ENCODE measurements around the gene IGFLR1. TPM values are rescaled to one million over a fixed set of nuclear protein-coding genes. Genes with fewer than 3 reads are reported as not detected.

Gene IGFLR1
- total RNA-seq, 1 donor from 2014 or later = not detected

DNA sequence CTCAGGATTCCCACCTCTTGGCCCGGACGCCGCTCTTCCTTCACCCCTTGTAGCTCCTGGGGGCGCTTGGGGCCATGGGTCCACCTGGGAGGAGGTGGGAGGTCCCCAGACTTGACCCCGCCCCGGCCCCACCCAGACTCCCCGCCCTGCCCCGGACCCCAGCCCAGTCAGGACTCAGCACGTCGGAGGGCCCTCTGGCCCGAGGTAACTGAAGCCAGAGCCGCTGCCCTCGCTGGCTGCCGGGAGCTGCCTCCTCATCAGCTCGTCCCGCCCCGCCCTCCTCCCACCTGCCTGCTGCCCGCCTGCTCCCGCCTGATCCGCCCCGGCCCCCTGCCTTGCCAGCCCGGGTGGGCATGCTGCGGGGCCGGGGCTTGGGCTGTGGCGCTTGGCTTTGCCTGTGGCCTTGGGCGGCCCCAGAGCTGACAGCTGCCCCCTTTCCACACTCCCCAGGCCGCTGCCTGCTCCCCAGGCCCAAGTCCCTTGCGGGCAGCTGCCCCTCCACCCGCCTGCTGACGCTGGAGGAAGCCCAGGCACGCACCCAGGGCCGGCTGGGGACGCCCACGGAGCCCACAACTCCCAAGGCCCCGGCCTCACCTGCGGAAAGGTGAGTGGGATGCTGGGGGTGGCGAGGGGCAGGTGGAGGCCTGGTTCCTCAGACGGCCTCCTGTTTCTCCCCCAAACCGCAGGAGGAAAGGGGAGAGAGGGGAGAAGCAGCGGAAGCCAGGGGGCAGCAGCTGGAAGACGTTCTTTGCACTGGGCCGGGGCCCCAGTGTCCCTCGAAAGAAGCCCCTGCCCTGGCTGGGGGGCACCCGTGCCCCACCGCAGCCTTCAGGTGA lies 42.5 kb upstream of the IGFLR1 start:
- no peaks in the 10 kb centered on the region for H3K9me3 ChIP-seq
- H3K4me3 ChIP-seq = no peak overlapping the region
- intact Hi-C loops (cut with DNase I) = no loop called here
- no peak for DNase-seq (ENCODE audit: low spot score in 2 of 2)
- no peaks in the 10 kb centered on the region for H3K4me1 ChIP-seq
- H3K27ac ChIP-seq = no peak overlapping the region
- TF ChIP-seq, protein P1, sequence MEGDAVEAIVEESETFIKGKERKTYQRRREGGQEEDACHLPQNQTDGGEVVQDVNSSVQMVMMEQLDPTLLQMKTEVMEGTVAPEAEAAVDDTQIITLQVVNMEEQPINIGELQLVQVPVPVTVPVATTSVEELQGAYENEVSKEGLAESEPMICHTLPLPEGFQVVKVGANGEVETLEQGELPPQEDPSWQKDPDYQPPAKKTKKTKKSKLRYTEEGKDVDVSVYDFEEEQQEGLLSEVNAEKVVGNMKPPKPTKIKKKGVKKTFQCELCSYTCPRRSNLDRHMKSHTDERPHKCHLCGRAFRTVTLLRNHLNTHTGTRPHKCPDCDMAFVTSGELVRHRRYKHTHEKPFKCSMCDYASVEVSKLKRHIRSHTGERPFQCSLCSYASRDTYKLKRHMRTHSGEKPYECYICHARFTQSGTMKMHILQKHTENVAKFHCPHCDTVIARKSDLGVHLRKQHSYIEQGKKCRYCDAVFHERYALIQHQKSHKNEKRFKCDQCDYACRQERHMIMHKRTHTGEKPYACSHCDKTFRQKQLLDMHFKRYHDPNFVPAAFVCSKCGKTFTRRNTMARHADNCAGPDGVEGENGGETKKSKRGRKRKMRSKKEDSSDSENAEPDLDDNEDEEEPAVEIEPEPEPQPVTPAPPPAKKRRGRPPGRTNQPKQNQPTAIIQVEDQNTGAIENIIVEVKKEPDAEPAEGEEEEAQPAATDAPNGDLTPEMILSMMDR (IDR thresholded peaks at IDR 0.05) = no peak
- no peaks in the 10 kb centered on the region for H3K27me3 ChIP-seq
- peaks cover 22 to 46% of the 10 kb centered on the region in 2 donors for H3K36me3 ChIP-seq

GRCh38 chr19:35783469-35784434 lies 41.5 kb upstream of the IGFLR1 start:
- TF ChIP-seq, protein P1 (IDR thresholded peaks at IDR 0.05) = no peak
- Histone ChIP-seq H3K27ac (no peak overlapping the region), H3K4me1 (no peaks in the 10 kb centered on the region), H3K9me3 (no peaks in the 10 kb centered on the region), H3K27me3 (no peaks in the 10 kb centered on the region), H3K36me3 (peaks cover 22 to 48% of the 10 kb centered on the region in 2 donors), H3K4me3 (no peak overlapping the region)
- intact Hi-C loops (cut with DNase I) = no loop called here
- no peak for DNase-seq (ENCODE audit: low spot score in 2 of 2)

GRCh38 chr19:35782589-35782988 lies 40.3 kb upstream of the IGFLR1 start:
- no peak overlapping the region for H3K27ac ChIP-seq
- H3K4me1 ChIP-seq = no peaks in the 10 kb centered on the region
- H3K9me3 ChIP-seq = no peaks in the 10 kb centered on the region
- TF ChIP-seq, protein P1 (IDR thresholded peaks at IDR 0.05) = no peak
- no peaks in the 10 kb centered on the region for H3K27me3 ChIP-seq
- intact Hi-C loops (cut with DNase I) = no loop called here
- peaks cover 22 to 48% of the 10 kb centered on the region in 2 donors for H3K36me3 ChIP-seq
- DNase-seq (ENCODE audit: low spot score in 2 of 2) = no peak
- no peak overlapping the region for H3K4me3 ChIP-seq

GRCh38 chr19:35781650-35782049 lies 39.4 kb upstream of the IGFLR1 start:
- no peak for DNase-seq (ENCODE audit: low spot score in 2 of 2)
- TF ChIP-seq, protein P1 (IDR thresholded peaks at IDR 0.05) = no peak
- Histone ChIP-seq H3K27me3 (no peaks in the 10 kb centered on the region), H3K4me1 (no peaks in the 10 kb centered on the region), H3K36me3 (peaks cover 22 to 40% of the 10 kb centered on the region in 2 donors), H3K9me3 (no peaks in the 10 kb centered on the region), H3K27ac (no peak overlapping the region), H3K4me3 (no peak overlapping the region)
- intact Hi-C loops (cut with DNase I) = no loop called here

DNA sequence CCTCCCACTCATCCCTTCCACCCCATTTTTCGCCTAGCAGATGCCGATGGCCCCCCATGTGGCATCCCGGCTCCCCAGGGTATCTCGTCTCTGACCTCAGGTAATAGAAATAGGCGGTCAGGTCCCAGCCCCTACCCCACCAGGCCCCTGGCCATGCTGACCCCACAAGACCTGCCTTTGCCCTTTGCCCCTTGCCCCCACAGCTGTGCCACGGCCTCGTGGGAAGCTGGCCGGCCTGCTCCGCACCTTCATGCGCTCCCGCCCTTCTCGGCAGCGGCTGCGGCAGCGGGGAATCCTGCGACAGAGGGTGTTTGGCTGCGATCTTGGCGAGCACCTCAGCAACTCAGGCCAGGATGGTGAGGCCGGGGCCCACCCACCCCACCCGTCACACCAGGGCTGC lies 38.5 kb upstream of the IGFLR1 start:
- Histone ChIP-seq H3K4me3 (no peak overlapping the region), H3K27me3 (no peaks in the 10 kb centered on the region), H3K9me3 (no peaks in the 10 kb centered on the region), H3K27ac (no peak overlapping the region), H3K4me1 (peaks cover 0 to 9% of the 10 kb centered on the region in 2 donors), H3K36me3 (peaks cover 22 to 40% of the 10 kb centered on the region in 2 donors)
- intact Hi-C loops (cut with DNase I) = no loop called here
- TF ChIP-seq, protein P1 (IDR thresholded peaks at IDR 0.05) = no peak
- no peak for DNase-seq (ENCODE audit: low spot score in 2 of 2)
